ENCODE results near the gene ARID5B.

DNA sequence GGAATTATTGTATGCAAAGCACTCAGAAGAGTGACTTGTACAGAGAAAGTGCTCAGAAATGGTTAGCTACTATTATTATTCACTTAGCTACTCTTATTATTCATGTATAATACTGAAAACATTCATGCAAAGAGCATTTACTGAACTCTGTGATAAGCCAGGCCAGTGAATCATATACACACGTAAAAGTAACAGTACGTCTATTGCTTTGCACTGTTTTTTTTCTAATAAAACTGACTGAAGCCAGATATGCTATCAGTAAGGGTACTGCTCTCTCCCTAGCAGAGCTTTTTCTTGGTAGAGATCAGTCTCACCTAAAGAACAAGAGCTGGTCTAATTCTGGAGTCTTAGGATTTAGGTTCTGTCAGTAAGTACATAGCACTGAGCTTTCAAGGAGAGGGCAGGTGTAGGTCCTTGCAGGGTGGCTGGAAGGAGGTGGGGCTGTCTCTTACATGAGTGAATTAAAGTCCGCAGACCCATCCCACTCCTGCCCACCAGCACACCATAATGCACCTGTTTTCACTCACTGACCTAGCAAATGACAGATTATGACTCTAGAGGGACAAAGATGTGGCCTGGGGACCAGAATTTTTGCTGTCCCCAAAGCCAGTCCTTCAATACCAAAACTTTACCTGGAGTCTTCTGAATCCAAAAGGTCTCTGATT is 145.9 kb downstream of the ARID5B start:
- TF ChIP-seq, protein P1, sequence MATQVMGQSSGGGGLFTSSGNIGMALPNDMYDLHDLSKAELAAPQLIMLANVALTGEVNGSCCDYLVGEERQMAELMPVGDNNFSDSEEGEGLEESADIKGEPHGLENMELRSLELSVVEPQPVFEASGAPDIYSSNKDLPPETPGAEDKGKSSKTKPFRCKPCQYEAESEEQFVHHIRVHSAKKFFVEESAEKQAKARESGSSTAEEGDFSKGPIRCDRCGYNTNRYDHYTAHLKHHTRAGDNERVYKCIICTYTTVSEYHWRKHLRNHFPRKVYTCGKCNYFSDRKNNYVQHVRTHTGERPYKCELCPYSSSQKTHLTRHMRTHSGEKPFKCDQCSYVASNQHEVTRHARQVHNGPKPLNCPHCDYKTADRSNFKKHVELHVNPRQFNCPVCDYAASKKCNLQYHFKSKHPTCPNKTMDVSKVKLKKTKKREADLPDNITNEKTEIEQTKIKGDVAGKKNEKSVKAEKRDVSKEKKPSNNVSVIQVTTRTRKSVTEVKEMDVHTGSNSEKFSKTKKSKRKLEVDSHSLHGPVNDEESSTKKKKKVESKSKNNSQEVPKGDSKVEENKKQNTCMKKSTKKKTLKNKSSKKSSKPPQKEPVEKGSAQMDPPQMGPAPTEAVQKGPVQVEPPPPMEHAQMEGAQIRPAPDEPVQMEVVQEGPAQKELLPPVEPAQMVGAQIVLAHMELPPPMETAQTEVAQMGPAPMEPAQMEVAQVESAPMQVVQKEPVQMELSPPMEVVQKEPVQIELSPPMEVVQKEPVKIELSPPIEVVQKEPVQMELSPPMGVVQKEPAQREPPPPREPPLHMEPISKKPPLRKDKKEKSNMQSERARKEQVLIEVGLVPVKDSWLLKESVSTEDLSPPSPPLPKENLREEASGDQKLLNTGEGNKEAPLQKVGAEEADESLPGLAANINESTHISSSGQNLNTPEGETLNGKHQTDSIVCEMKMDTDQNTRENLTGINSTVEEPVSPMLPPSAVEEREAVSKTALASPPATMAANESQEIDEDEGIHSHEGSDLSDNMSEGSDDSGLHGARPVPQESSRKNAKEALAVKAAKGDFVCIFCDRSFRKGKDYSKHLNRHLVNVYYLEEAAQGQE (tag by site-specific recombination; IDR thresholded peaks at IDR 0.05): no peak
- TF ChIP-seq, protein P2, sequence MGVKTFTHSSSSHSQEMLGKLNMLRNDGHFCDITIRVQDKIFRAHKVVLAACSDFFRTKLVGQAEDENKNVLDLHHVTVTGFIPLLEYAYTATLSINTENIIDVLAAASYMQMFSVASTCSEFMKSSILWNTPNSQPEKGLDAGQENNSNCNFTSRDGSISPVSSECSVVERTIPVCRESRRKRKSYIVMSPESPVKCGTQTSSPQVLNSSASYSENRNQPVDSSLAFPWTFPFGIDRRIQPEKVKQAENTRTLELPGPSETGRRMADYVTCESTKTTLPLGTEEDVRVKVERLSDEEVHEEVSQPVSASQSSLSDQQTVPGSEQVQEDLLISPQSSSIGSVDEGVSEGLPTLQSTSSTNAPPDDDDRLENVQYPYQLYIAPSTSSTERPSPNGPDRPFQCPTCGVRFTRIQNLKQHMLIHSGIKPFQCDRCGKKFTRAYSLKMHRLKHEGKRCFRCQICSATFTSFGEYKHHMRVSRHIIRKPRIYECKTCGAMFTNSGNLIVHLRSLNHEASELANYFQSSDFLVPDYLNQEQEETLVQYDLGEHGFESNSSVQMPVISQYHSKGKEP (tag by site-specific recombination; IDR thresholded peaks at IDR 0.05): no peak
- TF ChIP-seq ZBTB17 (tag by site-specific recombination; IDR thresholded peaks at IDR 0.05) (no peak), SCRT1 (tag by site-specific recombination; IDR thresholded peaks at IDR 0.05; ENCODE audit: borderline replicate concordance) (no peak), ZSCAN23 (tag by site-specific recombination; IDR thresholded peaks at IDR 0.05) (no peak), ZNF530 (tag by site-specific recombination; IDR thresholded peaks at IDR 0.05; ENCODE audit: low read depth) (no peak)
- TF ChIP-seq, protein P3, sequence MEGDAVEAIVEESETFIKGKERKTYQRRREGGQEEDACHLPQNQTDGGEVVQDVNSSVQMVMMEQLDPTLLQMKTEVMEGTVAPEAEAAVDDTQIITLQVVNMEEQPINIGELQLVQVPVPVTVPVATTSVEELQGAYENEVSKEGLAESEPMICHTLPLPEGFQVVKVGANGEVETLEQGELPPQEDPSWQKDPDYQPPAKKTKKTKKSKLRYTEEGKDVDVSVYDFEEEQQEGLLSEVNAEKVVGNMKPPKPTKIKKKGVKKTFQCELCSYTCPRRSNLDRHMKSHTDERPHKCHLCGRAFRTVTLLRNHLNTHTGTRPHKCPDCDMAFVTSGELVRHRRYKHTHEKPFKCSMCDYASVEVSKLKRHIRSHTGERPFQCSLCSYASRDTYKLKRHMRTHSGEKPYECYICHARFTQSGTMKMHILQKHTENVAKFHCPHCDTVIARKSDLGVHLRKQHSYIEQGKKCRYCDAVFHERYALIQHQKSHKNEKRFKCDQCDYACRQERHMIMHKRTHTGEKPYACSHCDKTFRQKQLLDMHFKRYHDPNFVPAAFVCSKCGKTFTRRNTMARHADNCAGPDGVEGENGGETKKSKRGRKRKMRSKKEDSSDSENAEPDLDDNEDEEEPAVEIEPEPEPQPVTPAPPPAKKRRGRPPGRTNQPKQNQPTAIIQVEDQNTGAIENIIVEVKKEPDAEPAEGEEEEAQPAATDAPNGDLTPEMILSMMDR (tag by site-specific recombination; IDR thresholded peaks at IDR 0.05): no peak
- TF ChIP-seq, protein P4, sequence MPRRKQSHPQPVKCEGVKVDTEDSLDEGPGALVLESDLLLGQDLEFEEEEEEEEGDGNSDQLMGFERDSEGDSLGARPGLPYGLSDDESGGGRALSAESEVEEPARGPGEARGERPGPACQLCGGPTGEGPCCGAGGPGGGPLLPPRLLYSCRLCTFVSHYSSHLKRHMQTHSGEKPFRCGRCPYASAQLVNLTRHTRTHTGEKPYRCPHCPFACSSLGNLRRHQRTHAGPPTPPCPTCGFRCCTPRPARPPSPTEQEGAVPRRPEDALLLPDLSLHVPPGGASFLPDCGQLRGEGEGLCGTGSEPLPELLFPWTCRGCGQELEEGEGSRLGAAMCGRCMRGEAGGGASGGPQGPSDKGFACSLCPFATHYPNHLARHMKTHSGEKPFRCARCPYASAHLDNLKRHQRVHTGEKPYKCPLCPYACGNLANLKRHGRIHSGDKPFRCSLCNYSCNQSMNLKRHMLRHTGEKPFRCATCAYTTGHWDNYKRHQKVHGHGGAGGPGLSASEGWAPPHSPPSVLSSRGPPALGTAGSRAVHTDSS (tag by site-specific recombination; IDR thresholded peaks at IDR 0.05): no peak
- TF ChIP-seq, protein P5, sequence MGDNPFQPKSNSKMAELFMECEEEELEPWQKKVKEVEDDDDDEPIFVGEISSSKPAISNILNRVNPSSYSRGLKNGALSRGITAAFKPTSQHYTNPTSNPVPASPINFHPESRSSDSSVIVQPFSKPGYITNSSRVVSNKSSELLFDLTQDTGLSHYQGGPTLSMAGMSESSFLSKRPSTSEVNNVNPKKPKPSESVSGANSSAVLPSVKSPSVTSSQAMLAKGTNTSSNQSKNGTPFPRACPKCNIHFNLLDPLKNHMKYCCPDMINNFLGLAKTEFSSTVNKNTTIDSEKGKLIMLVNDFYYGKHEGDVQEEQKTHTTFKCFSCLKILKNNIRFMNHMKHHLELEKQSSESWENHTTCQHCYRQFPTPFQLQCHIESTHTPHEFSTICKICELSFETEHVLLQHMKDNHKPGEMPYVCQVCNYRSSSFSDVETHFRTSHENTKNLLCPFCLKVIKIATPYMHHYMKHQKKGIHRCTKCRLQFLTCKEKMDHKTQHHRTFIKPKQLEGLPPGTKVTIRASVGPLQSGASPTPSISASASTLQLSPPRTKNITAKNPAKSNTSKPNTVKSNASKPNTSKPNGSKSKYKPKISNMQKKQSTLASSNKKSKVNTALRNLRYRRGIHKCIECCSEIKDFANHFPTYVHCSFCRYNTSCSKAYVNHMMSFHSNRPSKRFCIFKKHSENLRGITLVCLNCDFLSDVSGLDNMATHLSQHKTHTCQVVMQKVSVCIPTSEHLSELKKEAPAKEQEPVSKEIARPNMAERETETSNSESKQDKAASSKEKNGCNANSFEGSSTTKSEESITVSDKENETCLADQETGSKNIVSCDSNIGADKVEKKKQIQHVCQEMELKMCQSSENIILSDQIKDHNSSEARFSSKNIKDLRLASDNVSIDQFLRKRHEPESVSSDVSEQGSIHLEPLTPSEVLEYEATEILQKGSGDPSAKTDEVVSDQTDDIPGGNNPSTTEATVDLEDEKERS (tag by site-specific recombination; IDR thresholded peaks at IDR 0.05): no peak

Data from HEK293 (cell line).